K562 (cell line): Measurements from ENCODE around the gene FREM1. TPM values are rescaled to one million over a fixed set of nuclear protein-coding genes. Genes with fewer than 3 reads are reported as not detected.

Experiments
- BCL6 ChIP-seq: fragments of 250-450 bp; sonication (Bioruptor Pico); IDR thresholded peaks from 2 replicates; pipeline ENCODE4 v1.4.0; 2020
- CREBBP ChIP-seq: IDR thresholded peaks from one replicate; pipeline ENCODE4 v1.6.1; 2012; ENCODE audit warnings: low read depth, mild to moderate bottlenecking, control low read depth, inconsistent platforms, low read length
- KAT8 ChIP-seq: fragments of 450-650 bp; IDR thresholded peaks from 2 replicates; pipeline ENCODE4 v1.6.1; 2016; ENCODE audit warnings: low read depth, mild to moderate bottlenecking
- XRCC3 ChIP-seq: fragments of 450-650 bp; IDR thresholded peaks from 2 replicates; pipeline ENCODE4 v1.6.1; 2017; ENCODE audit warnings: mild to moderate bottlenecking, moderate library complexity
- polyA plus RNA-seq, 8 experiments: library from polyadenylated mRNA; depleted of rRNA in 4 of 8; stranded (reverse) in 5 of 8; unstranded in 3 of 8; fragments of >200 nt; fragmentation: Nextera tagmentation in 2 of 8; fragmentation: Illumina TruSeq in 1 of 8; extraction: Ambion mirVana in 2 of 8; extraction: Trizol in 1 of 8; gene quantifications; 2 replicates each; pipeline versions ENCODE4 v1.2.1 to v1.2.3, GENCODE V29; 2011 to 2014; ENCODE audit warnings: inconsistent platforms in 1 of 8, missing spikeins in 1 of 8
- total RNA-seq, 7 experiments: library from RNA; depleted of rRNA in 6 of 7; stranded (reverse); fragments of >200 nt in 6 of 7; fragmentation: Illumina TruSeq in 2 of 7; extraction: Trizol in 2 of 7; gene quantifications; 2 replicates each; pipeline versions ENCODE4 v1.2.1 to v1.2.3, GENCODE V29; 2011 to 2021; ENCODE audit warnings: low replicate concordance in 1 of 7
- TF ChIP-seq, protein P1 (sequence below): sonication (generic); formaldehyde crosslinking; IDR thresholded peaks from 2 replicates; pipeline ENCODE4 v1.8.0; 2023; ENCODE audit warnings: missing genetic modification reagents, mild to moderate bottlenecking, borderline replicate concordance
- TF ChIP-seq, protein P2 (sequence below): sonication (generic); formaldehyde crosslinking; IDR thresholded peaks from 2 replicates; pipeline ENCODE4 v1.8.1; 2022; ENCODE audit warnings: missing genetic modification reagents

Gene FREM1
- total and polyA plus RNA-seq, 9 of the 15 experiments (the other 6 are each of a cell fraction or from before 2014, with no cell fraction given) = 0.03 to 0.24 (median 0.13) TPM; not detected in 2

DNA sequence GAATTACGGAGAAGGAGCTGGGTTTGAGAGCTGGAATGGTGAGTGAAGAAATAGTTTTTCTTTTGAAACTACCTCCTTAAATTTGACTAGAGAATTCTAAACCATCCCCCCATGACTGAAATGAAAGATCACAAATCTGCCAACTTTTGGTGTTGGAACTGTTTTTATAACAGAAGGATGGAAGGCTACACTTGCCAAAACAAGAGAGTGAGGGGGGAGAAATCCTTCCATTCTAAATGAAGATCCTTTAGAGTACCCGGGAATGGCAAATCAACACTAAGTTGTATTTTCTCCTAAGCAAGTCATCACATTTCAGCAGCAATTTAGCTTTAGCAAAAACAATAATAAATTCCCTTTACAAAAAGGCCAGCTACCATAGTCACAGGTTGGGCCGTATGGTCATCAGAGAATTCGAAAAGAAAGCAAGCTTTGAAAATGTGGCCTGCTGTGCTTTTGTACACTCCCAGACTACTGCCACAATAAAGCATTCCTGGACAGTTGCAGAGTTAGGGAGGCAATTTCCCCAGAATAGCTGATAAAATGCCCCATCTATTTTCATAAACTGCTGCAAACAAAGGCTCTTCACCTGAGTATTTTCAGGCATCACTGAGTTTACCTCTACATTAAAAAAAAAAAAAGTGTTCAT lies 25.0 kb upstream of the FREM1 start (continued):
- no peak for TF ChIP-seq CREBBP
- no peak for TF ChIP-seq KAT8
- TF ChIP-seq BCL6 (CRISPR knock-in tag) = no peak
- TF ChIP-seq, protein P1, sequence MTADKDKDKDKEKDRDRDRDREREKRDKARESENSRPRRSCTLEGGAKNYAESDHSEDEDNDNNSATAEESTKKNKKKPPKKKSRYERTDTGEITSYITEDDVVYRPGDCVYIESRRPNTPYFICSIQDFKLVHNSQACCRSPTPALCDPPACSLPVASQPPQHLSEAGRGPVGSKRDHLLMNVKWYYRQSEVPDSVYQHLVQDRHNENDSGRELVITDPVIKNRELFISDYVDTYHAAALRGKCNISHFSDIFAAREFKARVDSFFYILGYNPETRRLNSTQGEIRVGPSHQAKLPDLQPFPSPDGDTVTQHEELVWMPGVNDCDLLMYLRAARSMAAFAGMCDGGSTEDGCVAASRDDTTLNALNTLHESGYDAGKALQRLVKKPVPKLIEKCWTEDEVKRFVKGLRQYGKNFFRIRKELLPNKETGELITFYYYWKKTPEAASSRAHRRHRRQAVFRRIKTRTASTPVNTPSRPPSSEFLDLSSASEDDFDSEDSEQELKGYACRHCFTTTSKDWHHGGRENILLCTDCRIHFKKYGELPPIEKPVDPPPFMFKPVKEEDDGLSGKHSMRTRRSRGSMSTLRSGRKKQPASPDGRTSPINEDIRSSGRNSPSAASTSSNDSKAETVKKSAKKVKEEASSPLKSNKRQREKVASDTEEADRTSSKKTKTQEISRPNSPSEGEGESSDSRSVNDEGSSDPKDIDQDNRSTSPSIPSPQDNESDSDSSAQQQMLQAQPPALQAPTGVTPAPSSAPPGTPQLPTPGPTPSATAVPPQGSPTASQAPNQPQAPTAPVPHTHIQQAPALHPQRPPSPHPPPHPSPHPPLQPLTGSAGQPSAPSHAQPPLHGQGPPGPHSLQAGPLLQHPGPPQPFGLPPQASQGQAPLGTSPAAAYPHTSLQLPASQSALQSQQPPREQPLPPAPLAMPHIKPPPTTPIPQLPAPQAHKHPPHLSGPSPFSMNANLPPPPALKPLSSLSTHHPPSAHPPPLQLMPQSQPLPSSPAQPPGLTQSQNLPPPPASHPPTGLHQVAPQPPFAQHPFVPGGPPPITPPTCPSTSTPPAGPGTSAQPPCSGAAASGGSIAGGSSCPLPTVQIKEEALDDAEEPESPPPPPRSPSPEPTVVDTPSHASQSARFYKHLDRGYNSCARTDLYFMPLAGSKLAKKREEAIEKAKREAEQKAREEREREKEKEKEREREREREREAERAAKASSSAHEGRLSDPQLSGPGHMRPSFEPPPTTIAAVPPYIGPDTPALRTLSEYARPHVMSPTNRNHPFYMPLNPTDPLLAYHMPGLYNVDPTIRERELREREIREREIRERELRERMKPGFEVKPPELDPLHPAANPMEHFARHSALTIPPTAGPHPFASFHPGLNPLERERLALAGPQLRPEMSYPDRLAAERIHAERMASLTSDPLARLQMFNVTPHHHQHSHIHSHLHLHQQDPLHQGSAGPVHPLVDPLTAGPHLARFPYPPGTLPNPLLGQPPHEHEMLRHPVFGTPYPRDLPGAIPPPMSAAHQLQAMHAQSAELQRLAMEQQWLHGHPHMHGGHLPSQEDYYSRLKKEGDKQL (CRISPR knock-in tag) = no peak
- TF ChIP-seq, protein P2, sequence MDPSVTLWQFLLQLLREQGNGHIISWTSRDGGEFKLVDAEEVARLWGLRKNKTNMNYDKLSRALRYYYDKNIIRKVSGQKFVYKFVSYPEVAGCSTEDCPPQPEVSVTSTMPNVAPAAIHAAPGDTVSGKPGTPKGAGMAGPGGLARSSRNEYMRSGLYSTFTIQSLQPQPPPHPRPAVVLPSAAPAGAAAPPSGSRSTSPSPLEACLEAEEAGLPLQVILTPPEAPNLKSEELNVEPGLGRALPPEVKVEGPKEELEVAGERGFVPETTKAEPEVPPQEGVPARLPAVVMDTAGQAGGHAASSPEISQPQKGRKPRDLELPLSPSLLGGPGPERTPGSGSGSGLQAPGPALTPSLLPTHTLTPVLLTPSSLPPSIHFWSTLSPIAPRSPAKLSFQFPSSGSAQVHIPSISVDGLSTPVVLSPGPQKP (CRISPR knock-in tag) = no peak
- no peak for TF ChIP-seq XRCC3
